DMS153 (cell line): ENCODE data around the gene ANAPC16.
A peak's percentile ranks its signal among the peaks of the same experiment; 100 is the strongest.
"Not testable (repeated sequence)": the region's sequence is repeated elsewhere in the genome, so short reads cannot be mapped to it uniquely, and the experiment has no call there.

Source experiments
- DNase-seq: peaks from one replicate; lab custom pipeline; 2025; lab: John Stamatoyannopoulos, UW

The ANAPC16 gene

DNA sequence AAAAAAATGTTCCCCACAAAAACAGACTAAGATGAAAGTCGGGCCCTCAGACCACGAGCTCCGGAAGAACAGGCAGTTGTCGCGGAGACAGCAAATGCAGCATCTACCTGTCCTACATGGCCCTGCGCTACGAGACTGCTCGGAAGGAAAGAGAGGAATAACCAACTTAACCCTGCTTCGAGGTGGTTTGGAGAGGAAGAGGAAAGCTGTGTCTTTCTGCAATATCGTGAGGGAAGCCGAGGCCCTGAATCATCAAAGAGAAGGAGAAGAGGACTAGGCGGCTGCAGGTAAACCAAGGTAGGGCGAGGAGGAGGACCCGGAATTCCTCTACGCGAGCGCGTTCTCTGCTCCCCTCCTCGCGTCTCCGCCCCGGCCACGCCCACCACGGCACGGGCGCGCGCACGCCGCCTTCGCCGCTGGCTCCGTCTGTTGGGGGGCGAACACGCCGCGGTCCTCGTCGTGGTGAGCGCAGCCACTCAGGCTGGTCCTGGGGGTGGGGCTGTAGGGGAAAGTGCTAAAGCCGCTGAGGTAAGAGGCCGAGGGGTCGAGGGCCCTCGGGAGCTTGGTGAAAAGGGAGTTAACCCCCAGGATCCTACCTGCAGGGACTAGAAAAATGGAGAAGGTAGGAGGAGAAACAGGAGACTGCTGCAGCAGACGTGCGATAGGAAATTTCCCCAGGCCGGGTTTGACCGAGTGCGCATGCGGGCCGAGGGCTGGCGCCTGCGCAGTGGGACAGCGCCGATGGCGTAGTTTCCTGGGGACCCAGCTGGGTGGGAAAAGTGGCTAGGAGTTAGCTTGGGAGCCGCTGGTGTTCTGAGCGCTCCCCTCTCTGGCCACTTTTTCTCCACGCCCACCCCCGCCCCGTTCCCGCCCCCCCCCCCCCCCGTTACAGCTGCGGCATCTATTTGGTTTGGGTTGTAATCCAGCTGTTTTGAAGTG lies at the start of gene ANAPC16, which contains the start of gene ASCC1:
TSS of gene ANAPC16 (plus strand) at position 402 of the 939 bp plus-strand sequence. CDS start 7,903 bp downstream, outside the sequence.
TSS of gene ASCC1 (minus strand) at position 666 of the 939 bp plus-strand sequence. CDS start 2,978 bp downstream, outside the sequence.
- peak; percentile 78 for DNase-seq

- DNase-seq = no peak
Measured at GRCh38 chr10:72167118-72167517, 48.7 kb upstream of the ANAPC16 start.

DNA sequence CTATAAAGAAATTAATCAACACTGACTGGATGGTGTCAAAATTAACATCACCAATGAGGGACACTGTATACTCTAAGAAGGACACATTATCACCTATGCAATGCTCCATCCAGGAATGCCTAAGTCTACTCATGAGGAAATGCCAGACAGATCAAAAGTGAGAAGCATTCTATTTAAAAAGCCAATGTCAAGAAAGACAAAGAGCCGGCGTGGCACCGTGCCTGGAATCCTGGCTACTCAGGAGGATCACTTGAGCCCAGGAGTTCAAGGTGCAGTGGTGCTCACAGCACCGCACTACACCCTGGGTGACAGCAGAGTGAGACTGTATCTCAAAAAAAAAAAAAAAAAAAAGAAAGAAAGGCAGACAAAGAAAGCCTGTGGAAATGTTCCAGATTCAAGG lies 45.5 kb upstream of the ANAPC16 start:
- no peak for DNase-seq

DNA sequence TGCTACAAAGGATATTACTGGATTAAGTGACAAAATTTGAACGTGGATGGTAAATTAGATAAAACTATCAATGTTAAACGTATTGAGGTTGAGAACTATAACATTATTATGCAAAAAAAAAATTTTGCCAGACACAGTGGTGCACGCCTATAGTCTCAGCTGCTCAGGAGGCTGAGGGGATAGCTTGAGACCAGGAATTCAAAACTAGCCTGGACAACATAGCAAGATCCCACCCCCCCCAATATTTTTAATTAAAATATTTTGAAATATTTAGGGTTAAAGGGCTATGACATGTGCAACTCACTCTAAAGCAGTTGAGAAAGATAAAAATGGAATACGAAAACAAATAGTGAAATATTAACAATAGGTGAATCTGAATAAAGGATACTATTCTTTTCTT lies 45.1 kb upstream of the ANAPC16 start:
- no peak for DNase-seq

- DNase-seq = no peak
Measured at GRCh38 chr10:72171175-72171630, 44.6 kb upstream of the ANAPC16 start.

DNA sequence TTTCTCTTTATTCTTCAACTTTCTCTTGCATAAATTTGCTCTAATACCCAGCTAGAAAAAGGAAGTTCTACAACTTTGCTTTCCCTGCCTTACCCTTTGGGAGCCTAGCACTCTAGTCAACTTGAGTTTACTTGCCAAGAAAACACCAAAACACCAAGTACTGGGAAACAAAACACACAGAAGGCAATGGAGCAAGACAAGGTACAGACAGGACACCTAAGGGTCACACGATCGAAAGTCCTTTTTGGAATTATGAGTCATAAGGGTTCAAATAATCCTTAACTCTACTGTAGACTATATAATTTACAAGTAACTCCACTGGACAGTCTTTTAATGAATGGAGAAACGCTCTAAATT lies 42.6 kb upstream of the ANAPC16 start:
- DNase-seq = no peak

GRCh38 chr10:72173619-72174296 lies 42.1 kb upstream of the ANAPC16 start:
- no peak for DNase-seq

- DNase-seq = no peak
Measured at GRCh38 chr10:72174297-72174662, 41.5 kb upstream of the ANAPC16 start.

DNA sequence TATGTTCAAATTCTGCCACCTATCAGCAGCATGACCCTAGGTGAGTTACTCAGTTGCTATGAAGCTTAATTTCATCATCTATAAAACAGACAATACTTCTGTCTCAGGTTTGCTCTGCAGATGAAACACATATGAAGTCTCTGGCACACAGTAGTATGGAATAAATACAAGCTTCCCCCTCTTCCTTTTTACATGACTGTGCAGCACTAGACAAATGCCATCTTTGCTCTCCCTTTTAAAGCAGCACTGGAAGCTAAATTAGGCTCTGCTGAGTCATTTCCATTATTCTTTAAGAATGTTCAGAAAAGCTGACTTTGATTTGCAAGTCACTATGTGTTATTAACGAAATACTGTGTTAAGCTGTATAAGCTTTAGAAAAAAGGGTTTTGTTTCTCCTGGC lies 40.7 kb upstream of the ANAPC16 start:
- no peak for DNase-seq

DNA sequence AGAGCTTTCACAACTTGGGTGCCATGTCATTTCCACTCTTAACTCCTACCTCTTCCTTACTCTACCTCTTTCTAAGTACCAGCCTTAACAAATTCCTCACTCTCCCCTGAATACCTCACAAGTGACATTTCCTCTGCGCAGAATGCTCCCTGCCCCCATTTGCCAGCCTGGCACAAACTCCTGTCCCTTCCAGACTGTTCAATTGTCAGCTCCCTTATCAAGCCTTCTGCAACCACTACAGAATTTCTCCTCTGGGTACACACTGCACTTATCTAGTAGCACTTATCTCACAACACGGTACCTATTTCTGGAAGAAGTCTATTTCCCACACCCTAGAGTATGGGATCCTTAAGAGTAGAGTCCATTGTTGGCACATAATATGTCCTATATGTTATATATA lies 39.1 kb upstream of the ANAPC16 start:
- DNase-seq = no peak

GRCh38 chr10:72177454-72177853 lies 38.4 kb upstream of the ANAPC16 start:
- no peak for DNase-seq

DNA sequence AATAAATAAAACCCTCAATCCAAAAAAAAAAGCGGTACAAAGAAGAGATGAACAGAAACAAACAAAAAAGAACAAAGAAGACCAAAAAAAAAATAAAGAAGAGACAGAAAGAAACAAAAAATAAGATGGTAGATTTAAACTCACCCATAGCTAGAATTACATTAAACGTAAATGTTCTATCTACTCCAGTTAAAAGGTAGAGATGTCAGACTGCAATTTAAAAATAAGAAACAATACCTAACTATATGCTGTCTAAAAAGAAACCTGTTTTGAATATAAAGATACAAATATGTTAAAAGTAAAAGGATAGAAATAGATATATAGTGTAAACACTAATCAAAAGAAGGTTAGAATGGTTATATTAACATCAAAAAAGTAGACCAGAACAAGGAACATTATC lies 31.7 kb upstream of the ANAPC16 start:
- no peak for DNase-seq

GRCh38 chr10:72186258-72186981 lies 29.4 kb upstream of the ANAPC16 start:
- DNase-seq = no peak

GRCh38 chr10:72186982-72187330 lies 28.9 kb upstream of the ANAPC16 start:
- DNase-seq = no peak

- DNase-seq = no peak
Measured at GRCh38 chr10:72194949-72195348, 20.9 kb upstream of the ANAPC16 start.

DNA sequence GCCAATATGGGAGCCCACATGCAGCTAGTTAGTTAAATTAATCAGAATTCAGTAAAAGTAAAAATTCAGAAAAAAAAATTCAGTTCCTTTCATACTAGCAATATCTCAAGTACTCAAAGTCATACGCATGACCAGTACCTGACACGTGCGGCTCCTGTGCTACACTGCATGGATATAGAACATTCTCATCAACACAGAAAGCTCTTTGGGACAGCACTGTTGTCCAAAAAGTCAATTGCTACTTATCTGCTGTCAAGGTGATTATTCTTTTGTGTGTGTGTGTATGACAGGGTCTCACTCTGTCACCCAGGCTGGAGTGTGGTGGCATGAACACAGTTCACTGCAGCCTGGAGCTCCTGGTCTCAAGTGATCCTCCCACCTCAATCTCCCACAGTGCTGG lies 14.9 kb upstream of the ANAPC16 start:
- no peak for DNase-seq

DNA sequence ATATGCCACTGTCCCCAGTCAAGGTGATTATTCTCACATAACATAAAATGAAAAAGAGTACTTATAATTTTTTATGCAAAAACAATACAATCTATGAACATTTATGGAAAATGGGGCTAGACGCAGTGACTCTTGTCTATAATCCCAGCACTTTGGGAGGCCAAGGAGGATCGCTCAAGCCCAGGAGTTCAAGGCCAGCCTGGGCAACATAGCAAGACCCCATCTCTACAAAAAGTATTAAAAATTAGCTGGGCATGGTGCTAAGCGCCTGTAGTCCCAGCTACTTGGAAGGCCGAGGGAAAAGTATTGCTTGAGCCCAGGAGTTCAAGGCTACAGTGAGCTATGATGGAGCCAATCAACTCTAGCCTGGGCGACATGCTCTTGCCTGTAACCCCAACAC lies 14.5 kb upstream of the ANAPC16 start:
- no peak for DNase-seq

DNA sequence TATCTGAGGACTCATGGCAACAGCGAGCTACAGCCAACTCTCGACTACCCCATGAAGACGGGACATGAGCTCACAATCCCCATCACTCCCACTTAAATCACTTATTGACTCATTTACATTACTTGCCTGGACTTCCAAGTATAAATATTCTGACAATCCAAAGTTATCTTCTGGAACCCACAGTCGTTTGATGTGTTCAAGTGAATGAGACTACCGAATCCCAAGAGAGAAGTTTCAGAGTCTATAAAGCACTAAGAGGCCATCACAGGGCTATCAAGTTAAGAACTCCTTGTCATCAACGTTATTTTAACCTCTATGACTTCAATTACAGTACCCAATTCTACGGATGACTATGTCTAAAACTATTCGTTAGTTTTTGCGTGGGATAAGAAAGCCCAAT lies 11.5 kb upstream of the ANAPC16 start:
- no peak for DNase-seq

GRCh38 chr10:72204724-72205123 lies 11.1 kb upstream of the ANAPC16 start:
- DNase-seq = no peak

DNA sequence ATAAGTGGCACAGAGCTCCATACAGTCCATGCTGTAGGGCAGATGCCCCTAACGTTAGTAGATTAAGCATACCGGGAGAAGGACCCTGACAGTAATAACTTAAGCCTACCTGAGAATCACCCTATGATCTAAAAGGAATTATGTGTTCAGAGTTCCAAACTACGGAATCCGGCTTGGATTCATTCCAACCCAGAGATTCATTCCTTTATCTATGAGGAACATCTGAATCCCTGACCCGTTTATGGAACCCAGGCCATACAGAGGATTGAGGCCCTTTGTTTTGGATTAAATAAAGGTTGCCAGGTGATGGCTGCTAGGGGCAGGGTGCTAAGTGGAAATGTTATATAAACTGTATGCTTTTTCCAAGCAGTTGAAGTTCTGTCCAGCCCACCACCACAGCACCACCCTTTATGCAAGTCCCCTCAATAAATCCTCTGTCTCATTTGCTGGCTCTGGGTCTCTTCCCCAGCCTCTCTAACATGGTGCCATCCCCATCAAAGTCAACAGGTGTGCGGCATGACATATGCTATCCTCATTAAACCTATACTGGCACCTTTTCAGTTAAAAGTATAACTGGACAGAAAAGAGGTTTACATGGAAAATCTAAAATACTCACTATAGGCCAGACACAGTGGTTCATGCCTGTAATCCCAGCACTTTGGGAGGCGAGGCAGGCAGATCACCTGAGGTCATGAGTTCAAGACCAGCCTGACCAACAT lies 9.1 kb upstream of the ANAPC16 start:
- DNase-seq = no peak

DNA sequence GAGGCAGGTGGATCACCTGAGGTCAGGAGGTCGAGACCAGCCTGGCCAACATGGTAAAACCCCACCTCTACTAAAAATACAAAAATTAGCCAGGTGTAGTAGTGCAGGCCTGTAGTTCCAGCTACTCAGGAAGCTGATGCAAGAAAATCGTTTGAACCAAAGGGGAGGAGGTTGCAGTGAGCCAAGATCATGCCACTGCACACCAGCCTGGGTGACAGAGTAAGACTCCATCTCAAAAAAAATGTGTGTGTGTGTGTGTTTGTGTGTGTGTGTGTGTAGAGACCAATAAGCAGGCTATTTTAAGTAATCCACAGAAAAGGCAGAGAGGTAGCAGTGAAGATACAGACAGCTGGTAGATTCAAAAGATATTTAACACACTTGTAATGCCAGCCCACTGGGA lies 7.3 kb upstream of the ANAPC16 start:
- not testable (repeated sequence) for DNase-seq

- DNase-seq = not testable (repeated sequence)
Measured at GRCh38 chr10:72211381-72211780, 4.4 kb upstream of the ANAPC16 start.
